ENCODE measurements around the gene SYT15. TPM values are rescaled to one million over a fixed set of nuclear protein-coding genes. Genes with fewer than 3 reads are reported as not detected.
"Not testable (repeated sequence)": the region's sequence is repeated elsewhere in the genome, so short reads cannot be mapped to it uniquely, and the experiment has no call there.

SYT15 gene
- 0.31 TPM for total RNA-seq (2013)
- under 1 TPM in 2 of 3 donors, not detected in 1; 0.23 to 0.31 TPM for polyA plus RNA-seq
- polyA minus RNA-seq: 0.14 and 0.24 TPM in 2 replicates
- 0 to 0.75 (median 0.05) reads per million in 11 experiments for total RNA-seq

GRCh38 chr10:46578474-46579178, at the start of gene SYT15:
SYT15 (plus strand) TSS chr10:46579128; CDS start chr10:46579169, 41 bp downstream.
- DNase-seq; H3K79me2 ChIP-seq (ENCODE audit: insufficient read depth, low read length); H3K9me3 Mint-ChIP-seq; H3K36me3 ChIP-seq (replicated peaks in 1 of 2; ENCODE audit: control insufficient read depth in 1 of 2, insufficient read depth in 2 of 2, low read length in 2 of 2); H3K4me1 ChIP-seq (ENCODE audit: control insufficient read depth in 1 of 2, insufficient read depth in 2 of 2, low read length in 2 of 2); H3K4me2 ChIP-seq (replicated peaks; ENCODE audit: extremely low read depth, low read length, poor library complexity, severe bottlenecking); intact Hi-C loops (cut with micrococcal nuclease); H3K27ac Mint-ChIP-seq; H3K9ac ChIP-seq (ENCODE audit: insufficient read depth, low read length, poor library complexity, severe bottlenecking); H3K36me3 Mint-ChIP-seq; H3K9me3 ChIP-seq (replicated peaks in 1 of 2; ENCODE audit: control insufficient read depth in 1 of 2, insufficient read depth in 1 of 2, low read length in 2 of 2); H3K4me1 Mint-ChIP-seq; H4K20me1 ChIP-seq (ENCODE audit: insufficient read depth, low read length); H3K4me3 Mint-ChIP-seq; H3K27ac ChIP-seq (ENCODE audit: low read depth in 1 of 2, low read length in 2 of 2); H3K4me3 ChIP-seq (replicated peaks in 1 of 3; ENCODE audit: low read depth in 2 of 3, low read length in 3 of 3); H2AFZ ChIP-seq (ENCODE audit: insufficient read depth, low read depth, low read length, poor library complexity, severe bottlenecking); H3K27me3 ChIP-seq (ENCODE audit: control insufficient read depth in 2 of 2, insufficient read depth in 2 of 2, low read length in 2 of 2): not testable (repeated sequence)
- WGBS (ENCODE audit: insufficient coverage): no CpG with 5 or more reads among the region's 68 CpGs
- H3K27me3 Mint-ChIP-seq (ENCODE audit: low read depth in 3 of 3): peaks cover 0 to 14% (median 8%) of the 10 kb centered on the region in 3 donors

DNA sequence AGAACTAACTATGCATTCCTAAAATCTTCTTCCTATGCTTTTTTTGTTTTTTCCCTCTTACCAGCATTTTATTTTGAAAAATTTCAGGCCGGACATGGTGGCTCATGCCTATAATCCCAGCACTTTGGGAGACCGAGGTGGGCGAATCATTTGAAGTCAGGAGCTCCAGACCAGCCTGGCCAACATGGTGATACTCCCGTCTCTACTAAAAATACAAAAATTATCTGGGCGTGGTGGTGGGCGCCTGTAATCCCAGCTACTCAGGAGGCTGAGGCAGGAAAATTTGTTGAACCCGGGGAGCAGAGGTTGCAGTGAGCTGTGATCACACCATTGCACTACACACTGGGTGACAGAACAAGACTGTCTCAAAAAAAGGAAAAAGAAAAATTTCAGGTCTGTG, 49.2 kb upstream of the SYT15 start:
- H3K27ac Mint-ChIP-seq; H3K9ac ChIP-seq (ENCODE audit: insufficient read depth, low read length, poor library complexity, severe bottlenecking); H3K36me3 Mint-ChIP-seq; H3K4me3 Mint-ChIP-seq; H3K36me3 ChIP-seq (replicated peaks in 1 of 2; ENCODE audit: control insufficient read depth in 1 of 2, insufficient read depth in 2 of 2, low read length in 2 of 2); H3K4me1 ChIP-seq (ENCODE audit: control insufficient read depth in 1 of 2, insufficient read depth in 2 of 2, low read length in 2 of 2); H3K79me2 ChIP-seq (ENCODE audit: insufficient read depth, low read length); H3K4me2 ChIP-seq (replicated peaks; ENCODE audit: extremely low read depth, low read length, poor library complexity, severe bottlenecking); H3K4me1 Mint-ChIP-seq; DNase-seq; H3K4me3 ChIP-seq (replicated peaks in 1 of 3; ENCODE audit: low read depth in 2 of 3, low read length in 3 of 3); H2AFZ ChIP-seq (ENCODE audit: insufficient read depth, low read depth, low read length, poor library complexity, severe bottlenecking); H3K9me3 Mint-ChIP-seq; H4K20me1 ChIP-seq (ENCODE audit: insufficient read depth, low read length); intact Hi-C loops (cut with micrococcal nuclease); H3K27me3 ChIP-seq (ENCODE audit: control insufficient read depth in 2 of 2, insufficient read depth in 2 of 2, low read length in 2 of 2); H3K27ac ChIP-seq (ENCODE audit: low read depth in 1 of 2, low read length in 2 of 2); H3K27me3 Mint-ChIP-seq (ENCODE audit: low read depth in 3 of 3); H3K9me3 ChIP-seq (replicated peaks in 1 of 2; ENCODE audit: control insufficient read depth in 1 of 2, insufficient read depth in 1 of 2, low read length in 2 of 2): not testable (repeated sequence)
- 92% methylated on average over 5 of the region's 7 CpGs for WGBS (ENCODE audit: insufficient coverage)
